NCI-H774 (cell line): ENCODE measurements around the gene ABCB4.
"Not testable (repeated sequence)": the region's sequence is repeated elsewhere in the genome, so short reads cannot be mapped to it uniquely, and the experiment has no call there.

Experiments
- DNase-seq: peaks from one replicate; lab custom pipeline; 2025; lab: John Stamatoyannopoulos, UW

The ABCB4 gene

DNA sequence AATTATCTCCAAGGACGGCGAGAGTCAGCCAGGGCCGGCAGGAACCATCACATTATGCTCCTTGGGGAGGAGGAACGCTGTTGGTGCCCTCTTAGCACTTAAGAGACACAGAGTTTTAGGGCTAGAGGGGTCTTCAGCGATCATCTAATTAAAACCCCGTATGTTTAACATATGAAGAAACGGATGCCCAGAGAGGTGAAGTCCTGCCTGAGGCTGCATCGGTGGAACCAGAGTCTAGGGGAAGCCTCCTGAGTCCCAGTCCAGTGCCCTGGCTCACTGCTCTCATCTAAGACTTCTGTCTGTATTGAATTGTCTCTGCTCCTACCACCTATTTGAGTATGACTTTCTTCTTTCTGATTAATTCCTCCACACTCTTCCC, 688 bp upstream of the ABCB4 start:
- no peak for DNase-seq

DNA sequence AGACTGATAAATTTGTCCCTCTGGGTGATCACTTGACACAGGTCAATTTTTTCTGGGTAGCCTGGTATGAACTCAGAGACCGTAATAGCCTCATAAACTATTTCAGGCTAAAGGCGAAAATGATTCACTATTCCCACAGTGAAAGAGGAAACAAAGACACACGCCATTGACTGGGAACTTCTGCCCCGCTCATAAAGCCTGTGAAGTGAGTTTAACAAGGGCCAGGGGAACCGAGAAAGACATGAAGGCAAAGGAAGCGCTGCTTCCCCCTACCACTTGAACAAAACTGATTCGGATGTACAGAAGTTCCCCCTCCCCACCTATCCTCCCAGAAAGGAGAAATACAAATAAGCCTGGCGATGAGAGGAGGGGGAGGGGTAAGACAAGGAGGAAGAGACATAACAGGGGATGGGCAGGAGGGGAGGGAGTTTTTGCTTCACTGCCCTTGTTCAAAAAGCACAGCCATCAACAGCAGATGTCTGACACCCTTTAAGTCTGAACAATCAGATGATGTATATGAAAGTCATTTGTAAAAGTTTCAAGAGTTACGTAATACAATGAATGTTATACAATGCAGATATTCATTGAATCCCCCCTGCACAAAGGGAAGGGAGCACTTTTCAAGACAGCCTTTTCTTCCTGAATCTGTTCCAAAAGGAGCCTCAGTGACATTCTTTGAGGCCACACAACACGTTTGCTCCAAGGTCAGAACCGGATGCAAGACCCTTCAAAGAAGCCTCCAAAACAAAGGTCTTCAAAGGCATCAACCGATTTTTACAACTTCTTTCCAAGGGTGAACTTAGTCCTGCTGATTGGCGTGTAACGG, 734 bp downstream of the ABCB4 start:
- DNase-seq = no peak

DNA sequence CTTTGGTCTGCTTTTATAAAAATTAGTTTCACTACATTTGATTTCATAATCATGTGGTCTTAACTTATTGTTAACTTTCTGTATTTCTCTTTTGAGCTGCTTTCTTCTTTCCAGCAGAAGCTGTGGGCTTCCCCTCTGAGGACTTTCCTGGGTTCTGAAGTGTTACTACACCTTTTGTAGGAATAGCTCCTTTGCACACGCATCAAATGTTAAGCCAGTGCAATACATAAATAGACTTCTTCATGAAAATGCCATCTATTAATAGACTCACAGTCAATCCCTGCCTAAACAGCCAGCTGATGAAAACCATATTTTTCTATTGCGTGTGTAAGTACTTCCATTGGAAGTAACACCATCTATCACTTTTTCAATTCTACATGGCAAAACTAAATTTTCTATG, 1.5 kb downstream of the ABCB4 start:
- DNase-seq = no peak

DNA sequence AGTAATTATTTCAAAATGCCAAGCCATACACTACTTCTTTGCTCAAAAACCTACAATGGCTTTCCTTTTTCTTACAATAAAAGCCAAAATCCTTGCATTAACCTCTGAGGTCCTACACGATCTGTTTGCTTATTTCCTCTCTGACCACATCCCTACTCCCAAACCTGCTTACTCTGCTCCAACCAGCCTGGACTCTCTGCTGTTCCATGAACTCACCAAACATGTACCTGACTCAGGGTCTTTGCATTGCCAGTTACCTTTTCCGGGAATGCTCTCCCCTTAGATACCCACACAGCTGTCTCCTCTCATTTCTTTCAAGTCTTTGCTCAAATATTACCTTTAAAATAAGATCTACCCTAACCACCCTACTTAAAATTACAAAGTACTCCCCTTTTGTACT, 2.3 kb downstream of the ABCB4 start:
- DNase-seq = no peak

DNA sequence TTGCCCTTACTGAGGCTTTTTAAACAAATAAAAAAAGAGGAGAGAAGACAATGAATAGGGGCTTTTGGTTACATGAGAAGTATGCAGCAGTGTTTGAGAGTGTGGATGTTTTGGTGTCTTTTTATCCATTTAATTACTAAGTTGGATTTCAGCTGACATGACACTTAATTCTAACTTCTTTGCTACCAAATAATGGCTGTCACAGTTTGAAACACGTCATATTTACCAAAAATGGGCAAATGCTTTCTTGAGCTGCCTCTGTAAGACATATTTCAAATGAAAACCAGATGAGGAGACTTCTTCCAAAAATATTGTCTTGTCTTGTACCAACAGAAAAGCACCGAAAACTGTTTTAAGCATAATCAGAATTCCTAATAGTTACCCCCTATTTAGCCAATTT, 4.0 kb downstream of the ABCB4 start:
- no peak for DNase-seq

DNA sequence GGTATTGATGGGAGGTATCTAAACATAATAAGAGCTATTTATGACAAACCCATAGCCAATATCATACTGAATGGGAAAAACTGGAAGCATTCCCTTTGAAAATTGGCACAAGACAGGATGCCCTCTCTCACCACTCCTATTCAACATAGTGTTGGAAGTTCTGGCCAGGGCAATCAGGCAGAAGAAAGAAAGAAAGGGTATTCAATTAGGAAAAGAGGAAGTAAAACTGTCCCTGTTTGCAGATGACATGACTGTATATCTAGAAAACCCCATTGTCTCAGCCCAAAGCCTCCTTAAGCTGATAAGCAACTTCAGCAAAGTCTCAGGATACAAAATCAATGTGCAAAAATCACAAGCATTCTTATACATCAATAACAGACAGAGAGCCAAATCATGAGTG, 6.3 kb downstream of the ABCB4 start:
- not testable (repeated sequence) for DNase-seq

DNA sequence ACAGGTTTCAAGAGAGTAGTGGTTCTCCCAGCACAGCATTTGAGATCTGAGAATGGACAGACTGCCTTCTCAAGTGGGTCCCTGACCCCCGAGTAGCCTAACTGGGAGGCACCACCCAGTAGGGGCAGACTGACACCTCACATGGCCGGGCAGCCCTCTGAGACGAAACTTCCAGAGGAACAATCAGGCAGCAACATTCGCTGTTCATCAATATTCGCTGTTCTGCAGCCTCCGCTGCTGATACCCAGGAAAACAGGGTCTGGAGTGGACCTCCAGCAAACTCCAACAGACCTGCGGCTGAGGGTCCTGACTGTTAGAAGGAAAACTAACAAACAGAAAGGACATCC, 10.0 kb downstream of the ABCB4 start:
- DNase-seq = not testable (repeated sequence)

DNA sequence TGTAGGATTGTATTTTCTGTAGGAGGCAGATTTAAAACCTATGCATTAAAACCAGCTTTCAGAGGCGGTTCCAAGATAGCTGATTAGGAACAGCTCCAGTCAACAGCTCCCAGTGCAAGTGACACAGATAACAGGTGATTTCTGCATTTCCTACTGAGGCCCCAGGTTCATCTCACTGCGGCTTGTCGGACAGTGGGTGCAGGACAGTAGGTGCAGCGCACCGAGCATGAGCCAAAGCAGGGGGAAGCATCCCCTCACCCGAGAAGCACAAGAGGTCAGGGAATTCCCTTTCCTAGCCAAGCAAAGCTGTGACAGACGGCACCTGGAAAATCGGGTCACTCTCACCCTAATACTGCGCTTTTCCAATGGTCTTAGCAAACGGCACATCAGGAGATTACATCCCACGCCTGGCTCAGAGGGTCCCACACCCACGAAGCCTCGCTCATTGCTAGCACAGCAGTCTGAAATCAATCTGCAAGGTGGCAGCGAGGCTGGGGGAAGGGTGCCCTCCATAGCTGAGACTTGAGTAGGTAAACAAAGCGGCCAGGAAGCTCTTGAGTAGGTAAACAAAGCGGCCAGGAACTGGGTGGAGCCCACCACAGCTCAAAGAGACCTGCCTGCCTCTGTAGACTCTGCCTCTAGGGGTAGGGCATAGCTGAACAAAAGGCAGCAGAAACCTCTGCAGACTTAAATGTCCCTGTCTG, 10.5 kb downstream of the ABCB4 start:
- peak; percentile 35 for DNase-seq

DNA sequence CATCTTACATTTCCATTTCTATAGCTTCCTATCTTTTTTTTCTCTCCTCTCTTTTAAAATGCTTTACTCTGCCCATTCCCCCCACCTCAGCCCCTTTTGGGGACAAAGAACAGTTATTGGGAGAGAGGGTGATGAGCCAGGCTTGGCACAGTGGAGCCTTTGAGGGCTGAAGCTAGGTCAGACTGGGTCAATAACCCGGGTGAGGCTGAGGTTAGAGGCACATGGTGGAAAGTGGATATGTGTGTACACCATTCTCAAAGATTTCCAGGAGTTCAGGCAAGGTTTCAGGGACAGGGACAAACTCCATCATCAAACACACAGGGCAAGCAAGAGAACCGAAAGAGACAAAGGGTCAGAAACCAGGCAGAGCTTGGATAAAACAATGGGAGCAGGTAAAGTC, 11.5 kb downstream of the ABCB4 start:
- DNase-seq = no peak

DNA sequence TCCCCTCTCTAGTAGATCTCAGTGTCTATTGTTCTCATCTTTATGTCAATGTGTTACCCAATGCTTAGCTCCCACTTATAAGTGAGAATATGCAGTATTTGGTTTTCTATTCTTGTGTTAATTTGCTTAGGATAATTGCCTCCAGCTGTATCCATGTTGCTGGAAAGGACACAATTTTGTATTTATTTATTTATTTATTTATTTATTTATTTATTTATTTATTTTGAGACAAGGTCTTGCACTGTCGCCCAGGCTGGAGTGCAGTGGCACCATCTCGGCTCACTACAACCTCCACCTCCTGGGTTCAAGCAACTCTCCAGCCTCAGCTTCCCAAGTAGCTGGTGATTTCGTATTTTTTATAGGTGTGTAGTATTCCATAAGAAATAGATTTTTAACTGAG, 15.0 kb downstream of the ABCB4 start:
- not testable (repeated sequence) for DNase-seq

DNA sequence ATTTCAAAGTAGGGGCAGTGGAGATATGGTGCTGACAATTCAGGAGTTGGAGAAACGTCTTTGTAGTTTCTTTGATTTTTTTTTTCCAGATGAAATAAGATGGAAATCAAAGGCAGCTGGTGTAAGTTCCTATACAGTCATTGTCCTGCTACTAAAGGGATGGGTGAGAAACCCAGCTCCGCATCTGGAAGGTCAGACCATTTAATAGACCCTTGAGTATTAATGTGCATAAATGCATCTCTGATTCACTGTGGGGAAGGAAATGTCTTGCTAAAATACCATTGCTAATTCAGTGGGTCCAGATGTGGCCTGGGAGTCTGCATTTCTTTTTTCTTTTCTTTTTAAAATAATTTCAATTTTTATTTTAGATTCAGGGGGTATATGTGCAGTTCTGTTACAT, 15.5 kb downstream of the ABCB4 start:
- no peak for DNase-seq

DNA sequence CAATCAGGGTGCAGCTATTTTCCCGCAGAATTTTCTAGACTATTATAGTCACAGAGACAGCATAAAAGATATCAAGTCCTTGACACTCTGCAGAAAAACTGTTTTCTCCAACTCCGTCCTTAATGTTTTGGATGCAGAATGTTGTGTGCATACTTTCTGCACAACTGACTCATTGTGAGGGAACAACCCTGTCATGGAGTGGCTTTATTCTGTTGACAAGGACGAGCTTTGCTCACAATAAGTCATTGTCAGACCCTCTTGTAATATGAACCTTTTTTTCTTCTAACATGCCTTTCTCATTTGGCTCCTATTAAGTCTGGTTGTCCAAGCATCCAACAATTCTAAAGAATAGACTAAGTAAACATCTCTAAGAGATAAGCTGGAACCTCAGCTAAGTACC, 17.3 kb downstream of the ABCB4 start:
- DNase-seq = no peak

DNA sequence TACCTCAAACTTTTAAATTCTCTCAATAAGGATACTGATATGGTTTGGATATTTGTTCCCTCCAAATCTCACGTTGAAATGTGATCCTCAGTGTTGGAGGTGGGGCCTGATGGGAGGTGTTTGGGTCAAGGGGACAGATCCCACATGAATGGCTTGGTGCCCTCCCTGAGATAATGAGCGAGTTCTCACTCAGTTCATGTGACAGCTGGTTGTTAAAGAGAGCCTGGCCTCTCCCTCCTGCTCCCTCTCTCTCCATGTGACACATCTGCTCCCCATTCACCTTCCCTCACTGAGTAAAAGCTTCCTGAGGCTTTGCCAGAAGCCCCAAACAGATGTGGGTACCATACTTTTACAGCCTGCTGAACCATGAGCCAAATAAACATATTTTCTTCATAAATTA, 19.2 kb downstream of the ABCB4 start:
- DNase-seq = no peak

DNA sequence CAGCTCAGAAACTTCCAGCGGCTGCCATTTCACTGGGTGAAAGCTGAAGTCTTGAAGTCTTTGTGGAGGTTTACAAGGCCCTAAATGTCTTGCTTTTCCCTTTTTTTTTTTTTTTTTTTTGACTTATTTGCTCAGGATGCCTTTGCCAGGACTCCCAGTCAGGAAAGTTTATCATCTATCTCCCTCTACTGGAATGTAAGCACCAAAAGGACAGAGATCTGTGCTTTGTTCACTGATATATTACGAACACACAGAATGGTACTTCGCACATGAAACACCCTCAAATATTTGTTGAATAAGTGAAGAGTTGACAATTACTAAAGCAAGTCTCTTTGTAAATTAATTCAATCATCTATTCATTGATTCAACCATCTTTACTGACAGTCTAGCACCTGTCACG, 23.2 kb downstream of the ABCB4 start:
- no peak for DNase-seq

DNA sequence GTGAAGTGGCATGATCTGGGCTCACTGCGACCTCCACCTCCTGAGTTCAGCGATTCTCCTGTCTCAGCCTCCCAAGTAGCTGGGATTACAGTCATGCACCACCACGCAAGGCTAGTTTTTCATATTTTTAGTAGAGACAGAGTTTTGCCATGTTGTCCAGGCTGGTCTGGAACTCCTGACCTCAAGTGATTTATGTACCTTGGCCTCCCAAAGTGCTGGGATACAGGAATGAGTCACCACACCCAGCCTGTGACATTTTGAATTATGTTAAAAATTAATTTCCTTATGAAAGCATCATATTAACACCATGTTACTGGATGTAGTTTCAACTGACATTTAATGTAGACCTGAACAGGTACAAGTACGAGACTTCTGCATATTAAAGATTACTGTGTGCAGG, 24.3 kb downstream of the ABCB4 start:
- no peak for DNase-seq

DNA sequence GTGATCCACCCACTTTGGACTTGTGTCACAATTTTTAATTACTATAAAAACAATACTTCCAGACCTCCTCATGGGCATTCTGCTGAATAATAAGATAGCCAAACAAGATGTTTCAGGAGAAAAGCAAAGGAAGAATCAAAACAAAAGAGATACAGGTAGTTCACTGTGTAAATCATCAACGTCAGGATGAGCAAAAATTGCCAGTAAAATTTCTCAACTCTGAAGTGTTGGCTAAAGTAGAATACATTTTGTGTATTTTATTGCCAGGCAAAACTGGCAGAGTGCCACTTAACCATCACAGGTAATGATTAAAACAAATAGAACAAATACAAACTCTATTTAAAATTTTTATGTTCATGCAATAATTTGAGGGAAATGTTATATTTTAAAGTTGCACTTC, 24.8 kb downstream of the ABCB4 start:
- DNase-seq = no peak

DNA sequence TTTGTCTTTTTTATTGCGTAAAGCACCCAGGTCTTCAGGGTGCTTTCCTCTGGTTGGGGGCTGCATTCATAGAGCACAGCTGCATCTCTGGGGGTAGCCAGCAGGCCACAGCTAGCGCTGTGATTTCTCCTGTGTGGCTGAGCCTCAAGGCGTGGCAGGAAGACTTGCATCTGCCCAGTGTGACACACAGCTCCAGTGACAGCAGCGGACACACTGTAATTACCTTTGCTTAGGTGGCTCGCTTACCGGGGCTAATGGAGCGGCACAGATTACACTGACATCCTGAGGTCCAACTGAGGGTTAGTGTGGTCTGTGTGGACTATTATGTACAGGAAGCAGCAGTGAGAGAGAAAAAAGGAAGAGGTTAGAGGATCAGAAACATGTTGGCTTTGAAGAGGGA, 27.1 kb downstream of the ABCB4 start:
- DNase-seq = no peak

DNA sequence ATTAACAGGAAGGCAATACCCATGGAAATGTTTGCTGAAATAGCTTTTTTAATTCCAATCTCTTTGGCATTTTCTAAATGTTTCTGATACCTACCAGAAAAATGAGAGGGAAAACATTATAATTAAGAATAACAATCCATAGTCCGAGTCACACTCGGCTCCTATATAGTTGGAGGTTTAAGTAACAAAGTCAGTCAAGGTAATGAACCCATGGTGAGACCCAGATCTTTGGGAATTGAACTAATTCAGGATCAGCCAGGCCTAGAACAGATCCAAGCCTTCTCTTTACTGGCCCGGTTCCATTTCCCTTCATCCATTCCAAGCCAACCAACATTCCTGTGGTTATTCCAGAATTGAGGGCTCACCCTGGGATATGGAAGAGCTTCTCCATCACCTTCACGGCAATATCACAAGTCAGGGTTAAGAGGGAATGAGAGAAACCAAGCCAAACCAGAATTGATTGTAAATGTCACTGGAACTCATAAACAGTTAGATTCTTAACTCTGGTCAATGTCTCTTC, 28.3 kb downstream of the ABCB4 start:
- no peak for DNase-seq

DNA sequence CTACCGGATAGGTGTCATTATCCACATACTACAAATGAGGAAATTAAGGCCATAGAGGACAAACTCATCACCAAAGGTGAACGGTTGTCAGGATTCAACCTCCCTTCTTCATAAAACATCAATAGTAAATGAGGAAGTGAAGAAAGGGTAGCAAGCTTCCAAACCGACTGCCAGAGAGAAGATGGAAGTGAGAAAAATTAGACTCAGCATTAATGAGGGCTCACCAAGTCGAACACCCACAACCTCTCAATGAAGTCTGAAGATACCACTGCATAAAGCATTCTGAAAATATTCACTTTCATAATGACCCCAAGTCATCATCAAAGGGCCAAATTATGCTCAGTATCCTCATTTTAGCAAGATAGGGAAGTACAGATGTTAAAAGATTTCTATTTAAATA, 29.6 kb downstream of the ABCB4 start:
- DNase-seq = no peak

DNA sequence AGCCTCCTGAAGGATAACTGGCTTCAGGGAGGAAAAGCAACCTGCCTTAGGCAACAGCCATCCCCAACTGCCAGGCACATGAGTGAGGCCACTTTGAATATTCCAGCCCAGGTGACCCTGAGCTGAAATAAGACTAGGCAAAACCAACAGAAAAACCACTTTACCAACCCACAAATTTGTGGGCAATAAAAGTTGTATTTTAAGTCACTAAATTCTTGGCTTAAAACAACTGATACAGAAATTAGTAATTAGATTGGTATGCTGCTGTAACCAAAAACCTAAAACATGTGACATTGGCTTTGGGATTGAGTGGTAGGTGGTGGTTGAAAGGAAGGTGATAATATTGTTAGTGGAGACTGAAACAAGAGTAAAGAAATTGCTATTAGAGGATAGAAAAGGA, 39.9 kb downstream of the ABCB4 start:
- DNase-seq = no peak

DNA sequence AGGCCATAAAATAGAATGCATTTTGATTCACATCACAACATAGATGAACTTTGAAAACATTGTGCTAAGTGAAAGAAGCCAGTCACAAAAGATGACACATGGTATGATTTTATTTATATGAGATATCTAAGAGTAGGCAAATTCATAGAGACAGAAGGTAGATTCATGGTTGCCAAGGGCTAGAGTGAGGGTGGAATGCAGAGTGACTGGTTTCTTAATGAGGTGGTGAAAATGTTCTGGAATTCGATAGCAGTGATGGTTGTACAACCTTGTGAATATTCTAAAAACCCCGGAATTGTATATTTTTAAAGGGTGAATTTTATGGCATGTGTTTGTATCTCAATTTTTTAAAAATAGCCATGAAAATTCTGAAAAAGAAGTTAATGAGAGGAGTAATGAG, 42.9 kb downstream of the ABCB4 start:
- DNase-seq = no peak

DNA sequence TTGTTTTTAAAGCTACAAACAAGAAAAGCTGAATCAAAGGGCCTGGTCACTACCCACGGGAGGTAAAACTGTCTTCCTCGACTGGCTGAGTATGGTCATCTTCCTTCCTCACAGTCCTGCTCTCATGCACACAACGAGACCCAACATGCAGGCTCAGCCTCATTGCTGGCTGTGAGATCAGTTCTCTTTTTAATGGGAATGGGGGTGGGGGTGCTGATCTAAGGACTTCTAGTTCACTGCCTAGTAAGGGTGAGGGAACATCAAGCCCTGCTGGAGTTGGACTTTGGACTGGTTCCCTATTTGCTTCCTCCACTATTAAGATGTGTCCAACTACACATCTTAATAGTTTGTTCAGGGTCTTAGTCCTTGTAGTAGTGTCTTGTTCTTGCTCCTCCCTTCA, 48.2 kb downstream of the ABCB4 start:
- no peak for DNase-seq

DNA sequence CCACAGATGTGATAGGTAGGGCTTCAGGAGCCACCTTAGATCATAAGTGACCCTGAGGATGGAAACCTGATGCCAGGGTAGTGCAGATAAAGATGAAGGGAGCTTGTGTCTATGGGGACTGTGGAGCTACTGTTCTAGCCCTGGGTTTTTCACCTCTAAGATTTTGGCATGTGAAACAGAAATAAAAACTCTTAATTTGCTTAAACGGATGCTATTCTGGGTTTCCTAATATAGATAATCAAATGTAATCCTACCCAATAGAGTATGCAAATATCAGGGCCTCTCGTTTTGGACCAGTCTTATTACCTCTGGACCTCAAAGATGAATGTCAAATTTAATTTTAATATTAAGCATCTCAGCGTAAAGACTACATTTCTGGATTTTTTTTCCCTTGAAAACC, 49.3 kb downstream of the ABCB4 start:
- DNase-seq = no peak

DNA sequence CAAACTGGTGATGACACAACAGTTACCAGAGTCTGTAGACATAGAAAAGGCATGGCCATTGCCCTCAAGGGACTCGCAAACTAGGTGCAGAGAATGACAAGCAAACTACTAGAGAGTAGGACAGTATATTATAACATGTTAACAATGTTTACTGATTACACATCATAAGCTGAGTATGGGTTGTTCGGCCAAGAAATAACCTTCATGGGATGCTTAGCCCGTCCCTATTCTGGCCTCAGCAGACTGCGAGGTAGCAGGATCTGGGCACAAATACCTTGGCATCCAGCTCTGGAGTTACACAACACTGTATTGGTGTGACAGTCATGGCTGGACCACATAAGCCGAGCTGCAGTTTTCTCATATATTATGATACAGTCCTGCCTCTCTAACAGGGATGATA, 51.4 kb downstream of the ABCB4 start:
- DNase-seq = no peak
